ENCODE results near the gene CDRT4.
"Not testable (repeated sequence)": the region's sequence is repeated elsewhere in the genome, so short reads cannot be mapped to it uniquely, and the experiment has no call there.

Gene CDRT4

GRCh38 chr17:15467592-15467991 lies at the start of gene CDRT4:
Gene CDRT4 (minus strand): TSS chr17:15467621. CDS start chr17:15440238, 27,383 bp downstream.
- no peak for DNase-seq

- DNase-seq, result no peak
Measured at GRCh38 chr17:15516150-15516549, 48.7 kb upstream of the CDRT4 start.

- DNase-seq, result no peak
Measured at GRCh38 chr17:15514469-15514868, 47.0 kb upstream of the CDRT4 start.

GRCh38 chr17:15513856-15514459 lies 46.5 kb upstream of the CDRT4 start:
- DNase-seq, result no peak

- no peak for DNase-seq
Measured at GRCh38 chr17:15513058-15513791, 45.8 kb upstream of the CDRT4 start.

GRCh38 chr17:15512071-15512709 lies 44.8 kb upstream of the CDRT4 start:
- no peak for DNase-seq

- no peak for DNase-seq
Measured at GRCh38 chr17:15511142-15511541, 43.7 kb upstream of the CDRT4 start.

- no peak for DNase-seq
Measured at GRCh38 chr17:15510361-15510760, 42.9 kb upstream of the CDRT4 start.

GRCh38 chr17:15509095-15509494 lies 41.7 kb upstream of the CDRT4 start:
- DNase-seq, result no peak

GRCh38 chr17:15508466-15508865 lies 41.0 kb upstream of the CDRT4 start:
- no peak for DNase-seq

GRCh38 chr17:15507896-15508295 lies 40.5 kb upstream of the CDRT4 start:
- no peak for DNase-seq

GRCh38 chr17:15507001-15507400 lies 39.6 kb upstream of the CDRT4 start:
- no peak for DNase-seq

- DNase-seq, result not testable (repeated sequence)
Measured at GRCh38 chr17:15505708-15506107, 38.3 kb upstream of the CDRT4 start.

GRCh38 chr17:15503731-15504130 lies 36.3 kb upstream of the CDRT4 start:
- no peak for DNase-seq

GRCh38 chr17:15502369-15503112 lies 35.1 kb upstream of the CDRT4 start:
- DNase-seq, result no peak

GRCh38 chr17:15501793-15502192 lies 34.4 kb upstream of the CDRT4 start:
- no peak for DNase-seq

GRCh38 chr17:15501282-15501681 lies 33.9 kb upstream of the CDRT4 start:
- no peak for DNase-seq

GRCh38 chr17:15498107-15498506 lies 30.7 kb upstream of the CDRT4 start:
- DNase-seq, result no peak

- no peak for DNase-seq
Measured at GRCh38 chr17:15496735-15497670, 29.6 kb upstream of the CDRT4 start.

GRCh38 chr17:15494821-15495220 lies 27.4 kb upstream of the CDRT4 start:
- no peak for DNase-seq

- DNase-seq, result no peak
Measured at GRCh38 chr17:15493693-15494035, 26.2 kb upstream of the CDRT4 start.

Measured in SIG-M5 (cell line).